HL-60/S4 (cell line): ENCODE measurements around the gene EXD3.

Experiments used
- in situ Hi-C: fragments of 300-500 bp; cut with MboI; formaldehyde crosslinking; loops from 2 replicates; pipeline ENCODE4 v1.14.3; 2022; ENCODE audit warnings: low sequenced_read_pairs

The EXD3 gene

DNA sequence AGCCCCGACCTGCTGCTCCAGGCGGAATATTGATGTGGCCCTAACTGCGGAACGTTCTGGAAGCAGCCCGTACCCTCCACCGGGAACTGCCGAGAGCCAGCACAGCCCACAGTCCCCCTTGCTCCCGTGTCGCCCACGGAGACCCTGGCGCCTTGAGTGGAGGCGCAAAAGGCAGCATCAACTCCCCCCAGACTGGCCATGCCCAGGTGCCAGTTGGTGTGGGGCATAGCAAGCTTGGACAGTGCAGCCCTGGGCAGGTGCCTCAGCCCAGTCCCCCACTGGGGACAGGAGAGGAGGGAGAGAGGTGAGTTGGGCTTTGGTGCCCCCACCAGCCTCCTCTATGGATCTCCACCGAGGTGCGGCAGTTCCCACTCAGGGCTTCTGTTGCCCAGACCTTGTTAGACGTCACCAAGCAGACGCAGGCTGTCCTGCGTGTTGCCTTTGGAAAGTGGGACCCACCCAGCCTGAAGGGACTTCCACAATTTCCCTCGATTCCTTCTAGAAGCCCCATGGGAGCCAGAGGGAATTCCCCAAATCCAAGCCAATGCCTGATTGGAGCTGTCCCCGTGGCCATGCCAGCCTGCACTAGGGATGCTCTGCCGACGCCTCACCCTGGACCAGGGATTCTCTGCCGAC is 101.1 kb downstream of the EXD3 start:
- in situ Hi-C loops: no loop called here

DNA sequence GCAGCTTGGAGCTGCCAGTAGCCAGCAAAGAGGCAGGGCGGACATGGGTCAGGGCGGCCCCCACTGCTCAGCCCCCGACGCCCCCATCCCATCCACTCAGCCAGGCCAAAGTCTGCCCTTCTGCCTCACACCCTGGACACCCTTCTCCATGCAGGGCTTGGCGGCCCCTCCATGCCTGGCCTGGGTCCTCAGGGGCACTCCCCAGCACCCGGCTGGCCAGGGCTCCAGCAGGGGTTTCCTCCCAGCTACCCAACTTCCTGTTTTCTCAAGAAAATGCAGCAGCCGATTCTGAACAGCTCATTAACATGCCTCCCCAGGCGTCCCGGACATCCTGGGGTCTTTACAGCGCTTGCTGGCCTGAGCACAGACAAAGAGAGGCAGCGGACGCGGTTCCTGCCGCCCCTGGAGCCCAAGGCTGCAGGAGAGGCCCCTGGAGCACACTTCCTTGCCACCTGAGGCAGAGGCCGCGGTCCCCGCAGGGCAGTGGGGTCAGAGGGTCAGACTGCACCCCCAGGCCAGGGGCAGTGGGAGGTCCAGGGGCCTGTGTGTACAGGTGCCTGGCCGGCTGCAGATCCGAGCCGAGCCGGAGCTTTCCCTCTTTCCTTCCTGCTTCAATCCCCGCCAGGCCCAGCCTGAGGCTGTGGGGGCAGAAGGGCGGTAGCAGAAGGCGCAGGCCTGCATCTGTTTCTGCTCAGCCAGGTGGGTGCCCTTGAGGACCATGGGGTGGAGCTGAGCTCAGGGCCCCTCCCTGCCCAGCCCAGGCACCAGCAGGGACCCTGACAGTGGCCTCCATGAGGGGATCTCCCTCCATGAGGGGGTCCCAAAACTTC is 102.2 kb downstream of the EXD3 start:
- in situ Hi-C loops: no loop called here

DNA sequence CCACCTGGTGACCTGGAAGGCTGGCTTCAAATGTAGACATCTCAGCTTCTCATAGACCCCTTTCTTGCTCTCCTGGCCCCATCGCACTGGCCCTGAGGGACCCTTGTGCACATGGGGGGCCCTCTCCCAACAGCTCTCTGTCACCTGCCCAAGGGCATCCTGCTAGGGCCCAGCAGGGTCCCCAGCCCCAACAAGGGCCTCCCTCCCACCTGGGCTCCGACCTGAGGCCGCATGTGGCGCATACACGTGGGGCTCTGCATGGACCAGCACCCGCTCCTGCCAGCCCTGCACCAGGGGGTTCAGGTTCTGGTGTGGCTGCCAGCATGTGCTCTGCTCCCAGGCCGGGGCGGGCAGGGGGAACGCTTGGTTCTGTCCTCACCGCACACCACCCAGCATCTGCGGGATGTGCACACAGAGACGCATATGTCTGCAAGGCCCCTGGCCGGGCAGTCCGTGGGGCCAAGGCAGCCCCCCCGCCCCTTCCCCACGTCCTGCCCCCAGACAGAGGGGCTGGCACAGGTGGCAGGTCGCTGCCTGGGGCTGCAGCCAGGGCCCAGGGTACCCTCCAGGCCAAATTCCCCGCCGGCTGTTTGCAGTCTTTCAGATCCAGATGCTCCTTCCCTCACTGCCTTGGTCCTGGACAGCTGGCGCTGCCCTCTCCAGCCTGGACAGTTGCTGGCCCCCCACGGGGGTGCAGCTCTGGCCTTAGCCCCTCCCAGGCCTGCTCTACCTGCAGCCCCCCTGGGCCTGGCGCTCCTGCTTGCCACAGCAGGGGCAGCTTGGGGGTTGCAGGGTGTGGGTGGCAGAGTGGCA is 103.0 kb downstream of the EXD3 start:
- in situ Hi-C loops: no loop called here

DNA sequence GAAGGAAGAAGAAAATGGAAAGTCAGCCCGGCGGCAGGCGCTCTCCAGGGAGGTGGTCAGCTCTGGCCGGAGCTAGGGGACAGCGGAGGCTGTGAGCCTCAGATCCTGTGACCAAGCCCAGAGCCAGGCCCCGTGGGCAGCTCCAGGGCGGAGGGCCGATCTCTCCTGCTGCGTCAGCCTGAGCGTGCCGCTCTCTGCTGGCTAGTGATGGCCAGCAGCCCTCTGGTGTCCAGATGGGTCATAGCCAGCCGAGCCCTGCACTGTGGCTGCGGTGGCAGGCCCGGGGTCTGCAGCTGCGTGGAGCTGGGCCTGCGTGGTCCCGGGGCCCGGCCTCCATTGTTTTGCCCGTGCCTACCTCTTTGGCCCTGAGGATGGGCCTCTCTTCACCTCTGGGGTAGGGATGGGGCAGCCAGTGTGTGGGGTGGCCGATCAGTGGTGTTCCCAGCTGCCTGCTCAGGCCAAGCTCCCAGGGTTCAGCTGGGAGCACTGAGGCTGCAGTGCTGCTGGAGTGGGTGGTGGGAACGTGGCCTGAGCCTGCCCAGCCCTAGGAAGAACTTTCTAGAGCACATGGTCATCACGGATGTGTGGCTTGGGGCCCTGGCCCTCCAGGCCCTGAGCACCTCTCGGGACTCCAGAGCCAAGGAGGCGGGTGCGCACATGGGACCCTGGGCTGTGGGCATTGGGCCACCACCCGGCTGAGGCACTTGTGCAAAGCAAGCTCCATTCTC is 103.8 kb downstream of the EXD3 start:
- in situ Hi-C loops: no loop called here

DNA sequence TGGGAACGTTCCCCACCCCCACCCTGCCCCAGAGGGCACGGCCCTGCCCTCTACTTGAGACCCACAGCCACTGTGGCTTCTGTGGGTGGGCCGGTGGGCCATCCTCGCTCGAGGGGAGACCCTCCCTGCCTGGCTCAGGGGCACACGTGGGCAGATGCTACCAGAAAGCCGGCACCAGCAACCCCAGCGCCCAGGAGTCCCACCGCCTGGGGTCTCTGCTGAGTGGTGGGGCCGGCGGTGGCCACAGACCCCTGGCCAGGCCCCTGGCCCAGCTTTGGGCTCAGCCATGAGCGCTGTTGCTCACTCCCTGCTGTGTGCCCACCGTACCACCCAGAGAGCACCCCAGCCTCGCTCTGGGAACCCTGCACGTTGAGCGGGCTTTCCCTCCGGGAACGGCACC is 104.4 kb downstream of the EXD3 start:
- in situ Hi-C loops: no loop called here

DNA sequence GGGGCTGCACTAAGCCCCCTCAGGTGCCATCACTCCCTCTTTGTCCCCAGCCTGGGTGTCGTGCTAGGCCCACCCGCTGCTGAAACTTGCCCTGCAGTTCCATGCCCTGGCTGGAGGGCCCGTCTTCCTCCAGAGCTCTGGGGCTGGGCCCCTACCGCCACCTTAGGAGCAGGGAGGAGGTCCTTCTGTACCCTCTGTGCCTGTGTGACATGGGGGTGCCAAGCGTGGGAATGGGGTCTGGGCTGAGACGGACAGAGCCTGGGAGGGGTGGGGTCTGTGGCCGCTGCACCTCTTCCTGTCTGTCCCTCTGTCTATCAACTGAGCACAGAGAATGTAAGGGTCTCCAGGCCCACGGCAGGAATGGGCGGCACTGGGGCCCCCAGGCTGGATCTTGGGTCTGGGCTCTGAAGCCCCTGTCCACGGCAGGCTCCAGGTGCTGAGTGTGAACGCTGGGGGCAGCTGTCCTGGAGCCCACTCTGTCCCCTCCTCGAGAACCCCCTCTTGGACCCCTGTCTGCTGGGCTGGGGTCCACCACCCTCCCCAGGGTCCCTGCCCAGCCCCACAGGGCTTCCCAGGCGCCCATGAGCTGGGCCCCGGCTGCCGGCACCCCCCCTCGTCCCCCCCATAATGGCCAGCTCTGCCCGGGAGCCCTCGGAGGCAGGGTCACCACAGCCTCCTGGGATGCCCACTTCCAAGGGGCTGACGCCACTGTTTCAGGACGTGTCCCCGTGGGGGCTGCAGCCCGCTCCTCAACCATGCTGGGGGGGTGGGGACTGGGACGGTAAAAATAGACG is 105.0 kb downstream of the EXD3 start:
- in situ Hi-C loops: no loop called here

DNA sequence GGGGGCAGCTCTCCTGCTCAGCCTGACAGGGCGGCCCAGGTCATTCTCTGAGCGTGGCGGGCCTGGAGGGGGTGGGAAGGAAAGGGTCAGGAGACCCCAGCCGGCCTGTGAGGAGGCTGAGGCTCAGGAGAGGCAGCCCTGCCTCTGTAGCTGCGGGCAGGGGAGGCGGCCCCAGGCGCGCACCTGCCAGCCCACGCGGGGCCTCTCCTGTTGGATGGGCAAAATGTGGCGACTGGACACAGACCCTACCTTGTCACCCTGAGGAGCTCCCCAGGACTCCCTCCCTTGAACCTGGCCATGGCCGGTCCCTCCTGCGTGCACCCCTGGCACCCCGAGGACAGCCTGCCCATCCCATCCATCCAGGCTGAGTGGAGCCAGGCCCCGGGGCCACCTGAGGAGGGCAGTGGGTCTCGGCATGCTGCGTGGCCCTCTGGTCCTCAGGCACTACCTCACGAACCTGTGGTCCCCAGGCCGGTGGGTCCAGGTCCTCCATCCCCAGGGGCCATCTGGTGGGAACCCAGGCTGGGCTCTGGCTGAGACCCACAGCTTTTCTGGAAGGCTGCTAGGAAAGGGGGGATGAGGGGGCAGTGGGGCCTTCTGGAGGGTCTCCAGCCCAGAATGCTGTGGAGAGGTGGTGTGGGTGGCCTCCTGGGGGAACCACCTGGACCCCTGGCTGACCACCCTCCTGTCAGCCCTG is 105.8 kb downstream of the EXD3 start:
- in situ Hi-C loops: no loop called here

DNA sequence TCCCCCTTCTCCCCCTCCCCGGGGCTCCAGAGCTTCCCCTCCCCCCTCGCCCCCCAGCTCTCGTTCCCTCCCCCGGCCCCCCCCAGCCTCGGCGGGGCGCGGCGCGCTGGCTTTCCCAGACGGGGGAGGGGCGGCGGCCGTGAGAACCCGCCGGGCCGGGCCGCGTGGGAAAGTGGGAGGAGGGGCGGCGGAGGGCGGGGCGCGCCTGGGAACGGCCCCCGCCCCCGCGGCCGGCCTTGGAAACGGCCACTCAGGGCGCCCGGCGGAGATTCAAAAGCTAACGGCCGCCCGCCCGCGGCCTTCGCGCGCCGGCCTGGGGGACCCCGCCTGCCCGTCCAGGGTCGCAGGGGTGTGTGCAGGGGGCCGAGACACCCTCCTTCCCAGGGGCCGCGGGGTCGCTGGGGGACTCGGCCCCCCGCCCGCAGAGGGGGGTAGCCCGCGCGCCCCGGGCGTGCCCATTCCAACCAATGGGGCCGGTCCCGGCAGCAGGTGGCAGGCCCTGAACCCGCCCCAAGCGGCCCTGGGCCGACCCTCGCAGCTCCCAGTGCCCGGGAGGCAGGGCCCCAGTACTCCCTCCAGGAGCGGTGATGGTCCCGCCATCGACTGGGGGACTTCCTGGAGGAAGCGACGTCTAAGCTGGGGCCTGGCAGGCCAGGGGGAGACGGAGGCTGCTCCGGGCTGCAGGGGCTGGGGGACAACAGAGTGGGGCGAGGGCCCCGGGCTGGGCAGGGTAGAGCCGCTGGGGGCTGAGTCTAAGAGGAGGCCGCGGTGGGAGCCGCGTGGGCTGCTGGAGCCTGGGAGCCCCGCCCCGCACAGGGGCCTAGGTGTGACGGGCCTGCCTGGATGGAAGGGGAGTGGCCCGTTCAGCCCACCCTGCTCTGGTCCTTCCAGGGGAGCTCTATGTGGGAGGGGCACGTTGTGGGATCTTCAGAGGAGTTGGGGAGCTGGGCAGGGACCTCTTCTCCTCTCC is 106.7 kb downstream of the EXD3 start:
- in situ Hi-C loops: no loop called here

DNA sequence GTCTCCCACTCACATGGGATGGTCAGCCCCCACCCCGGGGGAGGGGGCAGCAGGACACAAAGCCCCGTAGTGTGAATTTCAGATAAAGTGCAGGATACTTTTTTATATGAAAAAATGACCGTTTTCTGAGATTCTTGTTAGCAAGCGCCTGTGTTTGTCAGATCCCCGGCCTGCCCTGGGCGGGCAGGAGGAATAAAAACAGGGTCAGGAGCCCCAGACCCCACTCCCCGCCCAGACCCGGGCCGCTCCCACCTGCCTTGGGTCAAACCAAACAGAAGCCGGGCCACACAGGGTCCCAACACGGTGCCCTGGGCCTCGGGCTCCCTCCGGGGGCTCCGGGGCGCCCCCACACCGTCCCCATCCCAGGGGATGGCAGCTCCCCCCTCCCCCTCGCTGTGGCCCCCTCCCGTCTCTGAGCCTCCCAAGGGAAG is 107.4 kb downstream of the EXD3 start:
- in situ Hi-C loops: no loop called here

DNA sequence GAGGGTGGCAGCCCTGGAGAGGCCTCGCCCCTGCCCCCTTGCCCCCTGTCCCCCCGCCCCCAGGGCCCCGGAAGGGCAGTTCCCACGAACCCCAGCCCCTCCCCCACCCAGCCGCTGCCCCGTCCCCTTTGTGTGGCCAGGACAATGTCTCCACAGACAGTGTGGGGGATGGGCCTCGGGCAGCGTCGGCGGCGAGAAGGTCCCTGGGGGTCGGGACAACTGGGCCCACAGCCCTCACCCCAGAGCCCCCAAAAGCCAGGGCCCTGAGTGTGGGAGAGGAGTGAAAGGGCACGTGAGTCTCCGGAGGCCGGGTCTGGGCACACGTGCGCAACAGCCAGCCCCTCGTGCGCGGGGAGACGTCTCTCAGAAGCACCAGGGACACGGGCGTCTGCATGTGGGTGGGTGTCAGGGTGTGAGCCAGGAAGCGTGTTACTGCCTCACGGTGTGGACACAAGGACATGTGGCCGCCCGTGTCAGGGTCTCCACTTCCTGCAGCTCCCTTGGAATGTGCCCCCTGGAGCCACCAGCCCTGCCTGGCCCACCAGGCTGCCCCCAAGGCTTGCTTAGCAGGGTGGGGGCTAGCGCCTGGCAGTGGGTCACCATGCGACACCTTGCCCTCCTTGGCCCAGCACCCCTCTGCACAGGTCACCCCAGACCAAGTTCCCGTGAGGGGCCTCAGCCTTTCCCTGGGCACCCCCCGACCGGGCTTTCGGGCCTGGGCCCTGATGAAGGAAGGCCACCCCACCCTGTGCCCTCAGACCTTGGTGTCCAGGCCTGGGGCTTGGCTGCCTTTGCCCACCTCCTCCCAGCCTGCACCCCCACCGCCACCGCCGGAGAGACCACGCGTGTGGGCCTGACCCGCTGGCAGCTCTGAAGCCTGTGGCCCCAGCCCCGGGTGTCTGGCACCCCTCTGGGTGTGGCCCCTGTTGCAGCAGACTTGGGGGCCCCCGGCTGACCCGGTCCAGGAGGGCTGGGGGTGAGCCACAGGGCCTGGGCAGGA is 108.1 kb downstream of the EXD3 start:
- in situ Hi-C loops: no loop called here

DNA sequence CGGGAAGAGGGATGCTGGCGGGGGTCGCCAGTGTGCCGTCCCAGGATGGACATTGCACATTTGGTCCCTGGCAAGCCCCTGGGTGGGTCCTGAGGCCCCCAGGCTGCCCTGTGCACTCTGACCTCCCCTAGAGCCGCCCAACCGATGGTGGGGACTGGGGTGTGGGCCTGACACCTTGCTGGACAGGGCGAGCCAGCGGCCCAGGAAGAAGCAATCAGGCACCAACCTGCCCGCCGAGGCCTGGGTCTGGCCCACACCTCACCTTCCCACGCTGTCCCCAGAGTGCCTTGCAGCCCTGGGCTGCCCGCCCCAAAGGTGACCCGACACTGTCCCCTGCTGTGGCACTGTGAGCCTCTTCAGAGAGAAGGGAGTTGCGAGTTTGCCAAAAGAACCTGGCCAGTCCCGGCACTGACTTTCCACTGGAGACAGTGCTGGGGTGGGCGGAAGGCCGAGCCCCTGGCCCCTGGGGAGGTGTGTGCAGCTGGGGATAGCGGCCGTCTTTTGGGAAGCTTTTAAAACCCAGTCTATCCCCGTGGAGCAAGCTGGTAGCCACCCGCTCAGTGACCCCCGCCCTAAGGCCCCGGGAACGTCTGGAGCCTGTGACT is 108.9 kb downstream of the EXD3 start:
- in situ Hi-C loops: no loop called here

DNA sequence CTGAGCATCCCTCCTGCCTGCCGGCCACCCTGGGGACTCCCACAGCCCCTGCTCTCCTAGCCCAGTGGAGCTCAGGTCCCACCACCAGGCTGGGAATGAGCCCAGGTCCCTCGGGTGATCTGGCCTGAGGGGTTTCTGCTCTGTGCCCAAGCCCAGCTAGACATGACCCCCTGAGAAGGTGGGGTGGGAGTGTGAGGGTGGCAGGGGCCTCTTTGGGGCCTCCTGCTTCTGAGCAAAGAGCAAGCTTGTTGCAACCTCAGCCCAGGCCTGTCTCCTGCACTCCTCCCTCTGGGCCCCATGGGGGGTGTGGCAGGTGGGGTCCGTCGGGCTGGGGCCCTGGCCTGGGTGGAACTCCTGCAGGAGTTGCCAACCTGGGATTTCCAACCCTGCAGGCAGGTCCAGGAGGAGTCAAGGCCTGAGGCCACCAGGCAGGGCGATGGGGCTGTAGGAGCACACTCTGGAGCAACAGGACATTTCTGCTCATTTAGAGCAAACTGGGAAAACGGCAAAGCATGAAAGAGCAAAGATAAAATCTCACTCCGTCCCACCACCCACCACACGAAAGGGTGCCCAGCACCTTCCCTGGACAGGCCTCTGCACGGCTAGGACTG is 109.5 kb downstream of the EXD3 start:
- in situ Hi-C loops: no loop called here

DNA sequence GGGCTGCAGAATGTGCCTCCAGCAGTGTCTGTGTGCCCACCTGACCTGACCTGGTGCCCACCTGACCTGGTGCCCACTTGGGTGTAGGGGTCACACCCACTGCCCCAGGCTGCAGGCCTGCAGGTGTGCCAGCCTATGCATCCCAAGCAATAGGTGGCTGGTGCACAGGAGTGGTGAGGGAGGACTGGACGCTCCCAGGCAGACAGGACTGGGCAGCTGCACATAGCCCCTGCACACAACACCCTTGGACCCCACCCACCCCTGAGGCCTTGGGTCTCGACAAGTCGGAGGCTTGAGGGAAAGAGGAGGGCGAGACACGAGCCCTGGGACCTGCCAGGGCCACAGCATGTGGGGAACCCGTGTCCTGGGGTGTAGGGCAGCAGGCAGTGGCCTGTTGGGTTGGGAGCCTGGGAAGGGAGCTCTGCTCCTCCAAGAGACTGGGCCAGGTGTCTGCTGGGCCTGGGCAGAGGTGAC is 110.1 kb downstream of the EXD3 start:
- in situ Hi-C loops: no loop called here

DNA sequence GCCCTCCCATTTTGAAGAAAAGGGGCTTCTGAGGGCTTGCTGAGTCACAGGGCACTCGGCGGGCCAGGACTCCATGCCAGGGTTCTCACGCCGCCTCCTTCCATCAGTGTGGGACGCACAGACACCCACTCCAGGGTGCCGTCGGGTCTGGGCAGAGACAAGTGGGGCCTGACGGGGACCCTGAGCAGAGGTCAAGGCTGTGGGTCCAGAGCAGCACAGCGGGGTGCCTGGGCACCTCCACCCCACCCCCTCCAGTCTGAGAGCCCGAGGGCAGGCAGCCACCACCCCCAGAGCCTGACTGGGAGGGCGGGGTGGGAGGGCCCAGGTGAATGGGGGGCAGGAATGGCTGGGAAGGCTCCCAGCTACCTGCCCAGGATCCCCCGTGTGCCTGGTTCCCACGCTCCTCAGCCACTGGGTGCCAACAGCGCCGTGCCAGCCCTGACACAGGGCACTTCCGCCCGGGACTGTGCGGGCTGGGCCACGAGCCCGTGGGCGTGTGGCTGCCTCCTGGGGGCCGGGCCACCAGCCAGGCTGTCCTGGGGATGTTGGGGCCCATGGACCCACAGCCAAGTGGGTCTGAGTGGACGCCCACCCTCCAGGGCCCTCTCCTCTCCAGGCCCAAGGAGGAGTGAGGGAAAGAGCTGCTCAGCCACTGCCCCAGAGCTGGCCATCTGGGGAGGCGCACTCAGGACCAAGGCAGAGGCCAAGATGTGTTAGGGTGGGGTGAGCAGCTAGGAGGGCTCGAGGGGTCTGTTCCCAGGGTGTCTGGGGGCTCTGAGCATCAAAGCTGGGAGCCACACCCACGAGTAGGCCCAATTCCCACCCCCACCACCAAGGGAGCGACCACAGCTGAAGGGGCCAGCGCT is 110.7 kb downstream of the EXD3 start:
- in situ Hi-C loops: no loop called here
